ENCODE measurements around the gene NSUN6.
"Not testable (repeated sequence)": the region's sequence is repeated elsewhere in the genome, so short reads cannot be mapped to it uniquely, and the experiment has no call there.

The NSUN6 gene

DNA sequence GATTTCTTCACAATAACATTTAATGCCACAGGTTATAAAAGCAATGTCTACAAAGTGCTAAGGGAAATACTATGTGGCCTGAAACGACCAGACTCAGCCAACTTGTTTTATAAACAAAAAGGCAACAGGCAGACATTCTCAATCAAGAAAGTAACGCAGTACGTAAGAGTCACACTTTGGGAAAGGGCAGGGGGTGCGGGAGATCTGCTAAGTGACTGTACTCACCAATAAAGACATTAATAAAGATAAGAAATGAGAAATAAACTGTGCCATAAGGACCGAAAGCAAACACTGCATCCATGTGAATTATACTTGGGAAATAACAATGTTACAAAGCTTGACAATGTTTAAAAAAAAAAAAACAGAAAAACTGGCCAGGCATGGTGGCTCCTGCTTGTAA lies 25.5 kb downstream of the NSUN6 start:
- no peak for TF ChIP-seq EZH2phosphoT487 (conservative IDR thresholded peaks at IDR 0.05; ENCODE audit: low read length)
- TF ChIP-seq, protein P1, sequence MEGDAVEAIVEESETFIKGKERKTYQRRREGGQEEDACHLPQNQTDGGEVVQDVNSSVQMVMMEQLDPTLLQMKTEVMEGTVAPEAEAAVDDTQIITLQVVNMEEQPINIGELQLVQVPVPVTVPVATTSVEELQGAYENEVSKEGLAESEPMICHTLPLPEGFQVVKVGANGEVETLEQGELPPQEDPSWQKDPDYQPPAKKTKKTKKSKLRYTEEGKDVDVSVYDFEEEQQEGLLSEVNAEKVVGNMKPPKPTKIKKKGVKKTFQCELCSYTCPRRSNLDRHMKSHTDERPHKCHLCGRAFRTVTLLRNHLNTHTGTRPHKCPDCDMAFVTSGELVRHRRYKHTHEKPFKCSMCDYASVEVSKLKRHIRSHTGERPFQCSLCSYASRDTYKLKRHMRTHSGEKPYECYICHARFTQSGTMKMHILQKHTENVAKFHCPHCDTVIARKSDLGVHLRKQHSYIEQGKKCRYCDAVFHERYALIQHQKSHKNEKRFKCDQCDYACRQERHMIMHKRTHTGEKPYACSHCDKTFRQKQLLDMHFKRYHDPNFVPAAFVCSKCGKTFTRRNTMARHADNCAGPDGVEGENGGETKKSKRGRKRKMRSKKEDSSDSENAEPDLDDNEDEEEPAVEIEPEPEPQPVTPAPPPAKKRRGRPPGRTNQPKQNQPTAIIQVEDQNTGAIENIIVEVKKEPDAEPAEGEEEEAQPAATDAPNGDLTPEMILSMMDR (IDR thresholded peaks at IDR 0.05; ENCODE audit: insufficient read depth, low read length, poor library complexity, severe bottlenecking): no peak
- peaks cover 5% of the 10 kb centered on the region; the same call in 1 of the 2 replicates for H3K36me3 ChIP-seq (ENCODE audit: low read length)
- H3K4me3 ChIP-seq (ENCODE audit: insufficient read depth, low read length, poor library complexity, severe bottlenecking): no peak overlapping the region
- H2AFZ ChIP-seq (ENCODE audit: low read depth, low read length, severe bottlenecking): no peak overlapping the region
- H3F3A ChIP-seq (ENCODE audit: insufficient read depth): no peaks in the 10 kb centered on the region
- no peaks in the 10 kb centered on the region for H3K9me3 ChIP-seq (ENCODE audit: insufficient read depth, low read length)
- H3K4me2 ChIP-seq (ENCODE audit: low read depth, low read length, poor library complexity, severe bottlenecking): no peak overlapping the region
- H3K27ac ChIP-seq (ENCODE audit: low read depth, low read length): no peak overlapping the region
- no peaks in the 10 kb centered on the region for H3K9me2 ChIP-seq (replicated peaks; ENCODE audit: insufficient read depth, low read length)
- no peaks in the 10 kb centered on the region for H3K27me3 ChIP-seq (ENCODE audit: low read length)
- no peaks in the 10 kb centered on the region for H4K20me1 ChIP-seq (ENCODE audit: low read depth, low read length)
- no peak overlapping the region for H3K9ac ChIP-seq (ENCODE audit: low read length)
- no peaks in the 10 kb centered on the region for H3K79me2 ChIP-seq (ENCODE audit: insufficient read depth, low read length)

- not testable (repeated sequence) for H3K4me3 ChIP-seq (ENCODE audit: insufficient read depth, low read length, poor library complexity, severe bottlenecking); H2AFZ ChIP-seq (ENCODE audit: low read depth, low read length, severe bottlenecking); H3F3A ChIP-seq (ENCODE audit: insufficient read depth); H3K27me3 ChIP-seq (ENCODE audit: low read length); H3K9me3 ChIP-seq (ENCODE audit: insufficient read depth, low read length); H3K9ac ChIP-seq (ENCODE audit: low read length); H4K20me1 ChIP-seq (ENCODE audit: low read depth, low read length); H3K9me2 ChIP-seq (replicated peaks; ENCODE audit: insufficient read depth, low read length); H3K27ac ChIP-seq (ENCODE audit: low read depth, low read length); H3K4me2 ChIP-seq (ENCODE audit: low read depth, low read length, poor library complexity, severe bottlenecking); H3K79me2 ChIP-seq (ENCODE audit: insufficient read depth, low read length); H3K36me3 ChIP-seq (ENCODE audit: low read length)
Observed at GRCh38 chr10:18623671-18624070, 27.7 kb downstream of the NSUN6 start.

DNA sequence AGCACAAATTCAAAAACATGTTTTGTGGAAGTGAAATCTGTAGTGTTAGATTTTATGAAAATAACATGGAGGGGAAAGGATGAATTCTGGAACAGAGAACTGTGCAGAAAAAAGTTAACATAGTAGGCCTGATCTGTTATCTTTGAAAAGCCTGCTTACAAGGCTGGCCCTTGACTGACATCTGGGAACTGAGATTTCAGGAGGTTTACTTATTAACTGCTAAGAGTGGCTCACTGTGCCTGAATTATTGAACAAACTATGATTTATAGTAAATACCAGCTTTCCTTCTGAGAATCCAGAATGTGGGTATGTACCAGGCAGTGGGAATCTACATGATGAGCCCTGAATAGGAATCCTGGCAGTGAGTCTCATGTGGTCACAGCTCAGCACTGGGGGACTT lies 30.5 kb downstream of the NSUN6 start:
- Histone ChIP-seq H3K79me2 (ENCODE audit: insufficient read depth, low read length) (no peaks in the 10 kb centered on the region), H3K9me2 (replicated peaks; ENCODE audit: insufficient read depth, low read length) (no peaks in the 10 kb centered on the region), H3K9ac (ENCODE audit: low read length) (no peak overlapping the region), H3K27ac (ENCODE audit: low read depth, low read length) (no peak overlapping the region), H3K4me2 (ENCODE audit: low read depth, low read length, poor library complexity, severe bottlenecking) (no peak overlapping the region), H3K27me3 (ENCODE audit: low read length) (no peaks in the 10 kb centered on the region), H4K20me1 (ENCODE audit: low read depth, low read length) (no peaks in the 10 kb centered on the region), H3K36me3 (ENCODE audit: low read length) (peaks cover 5% of the 10 kb centered on the region; the same call in 1 of the 2 replicates), H3K9me3 (ENCODE audit: insufficient read depth, low read length) (no peaks in the 10 kb centered on the region), H3K4me3 (ENCODE audit: insufficient read depth, low read length, poor library complexity, severe bottlenecking) (no peak overlapping the region), H3F3A (ENCODE audit: insufficient read depth) (no peaks in the 10 kb centered on the region), H2AFZ (ENCODE audit: low read depth, low read length, severe bottlenecking) (no peak overlapping the region)
- TF ChIP-seq EZH2phosphoT487 (conservative IDR thresholded peaks at IDR 0.05; ENCODE audit: low read length): no peak
- TF ChIP-seq, protein P1 (IDR thresholded peaks at IDR 0.05; ENCODE audit: insufficient read depth, low read length, poor library complexity, severe bottlenecking): no peak

DNA sequence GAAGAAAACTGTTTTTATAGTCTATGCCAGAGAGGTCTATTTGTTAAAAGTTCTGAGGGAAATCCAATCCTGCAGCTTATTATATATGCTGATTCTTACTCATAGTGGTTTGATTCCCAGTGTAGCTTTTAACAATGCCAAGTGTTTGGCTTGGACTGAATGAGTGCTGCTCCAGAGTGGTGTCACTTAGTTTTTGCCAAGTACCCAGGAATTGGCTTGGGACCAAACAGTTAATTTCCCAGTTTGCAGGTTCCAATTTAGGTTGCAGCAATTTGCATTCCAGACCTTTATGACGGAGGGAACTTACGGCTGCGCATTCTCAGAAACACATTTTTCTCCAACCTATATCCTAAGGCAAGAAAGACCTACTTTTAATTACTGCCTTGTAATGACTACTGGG lies 32.4 kb downstream of the NSUN6 start:
- H3K27ac ChIP-seq (ENCODE audit: low read depth, low read length): no peak overlapping the region
- H3K9me2 ChIP-seq (replicated peaks; ENCODE audit: insufficient read depth, low read length): no peaks in the 10 kb centered on the region
- H2AFZ ChIP-seq (ENCODE audit: low read depth, low read length, severe bottlenecking): no peak overlapping the region
- no peak overlapping the region for H3K4me2 ChIP-seq (ENCODE audit: low read depth, low read length, poor library complexity, severe bottlenecking)
- H4K20me1 ChIP-seq (ENCODE audit: low read depth, low read length): no peaks in the 10 kb centered on the region
- no peak overlapping the region for H3K4me3 ChIP-seq (ENCODE audit: insufficient read depth, low read length, poor library complexity, severe bottlenecking)
- H3K79me2 ChIP-seq (ENCODE audit: insufficient read depth, low read length): no peaks in the 10 kb centered on the region
- H3K9ac ChIP-seq (ENCODE audit: low read length): no peak overlapping the region
- TF ChIP-seq, protein P1 (IDR thresholded peaks at IDR 0.05; ENCODE audit: insufficient read depth, low read length, poor library complexity, severe bottlenecking): no peak
- TF ChIP-seq EZH2phosphoT487 (conservative IDR thresholded peaks at IDR 0.05; ENCODE audit: low read length): no peak
- H3F3A ChIP-seq (ENCODE audit: insufficient read depth): no peaks in the 10 kb centered on the region
- peaks cover 9% of the 10 kb centered on the region; the same call in 1 of the 2 replicates for H3K36me3 ChIP-seq (ENCODE audit: low read length)
- no peaks in the 10 kb centered on the region for H3K27me3 ChIP-seq (ENCODE audit: low read length)
- H3K9me3 ChIP-seq (ENCODE audit: insufficient read depth, low read length): no peaks in the 10 kb centered on the region

All from SU-DHL-6 (cell line).